H9 (cell line): ENCODE data around the gene ZHX3. TPM values are rescaled to one million over a fixed set of nuclear protein-coding genes. Genes with fewer than 3 reads are reported as not detected.

ENCODE experiments used
- DNase-seq: peaks from one replicate; pipeline ENCODE4 v3.0.0-alpha.2; 2017
- H2AFZ ChIP-seq: one replicate; pipeline ENCODE4 v1.6.1; 2013; ENCODE audit warnings: mild to moderate bottlenecking, low read length, control low read depth, moderate library complexity
- H2AK5ac ChIP-seq: 2 replicates; pipeline ENCODE4 v1.6.1; 2013; ENCODE audit warnings: low read length, control low read depth, mixed read lengths; ENCODE audit not compliant: insufficient read length
- H2BK120ac ChIP-seq: one replicate; pipeline ENCODE4 v1.6.1; 2013; ENCODE audit warnings: low read depth, mild to moderate bottlenecking, low read length, control low read depth, inconsistent platforms; ENCODE audit not compliant: poor library complexity, severe bottlenecking
- H2BK12ac ChIP-seq: 2 replicates; pipeline ENCODE4 v1.6.1; 2013; ENCODE audit warnings: low read length, control low read depth, mixed read lengths, low read depth; ENCODE audit not compliant: insufficient read length
- H2BK15ac ChIP-seq: 2 replicates; pipeline ENCODE4 v1.6.1; 2013; ENCODE audit warnings: low read depth, low read length, control low read depth
- H2BK20ac ChIP-seq: one replicate; pipeline ENCODE4 v1.6.1; 2013; ENCODE audit warnings: low read depth, mild to moderate bottlenecking, low read length, control low read depth, inconsistent platforms; ENCODE audit not compliant: poor library complexity, severe bottlenecking
- H2BK5ac ChIP-seq: 2 replicates; pipeline ENCODE4 v1.6.1; 2013; ENCODE audit warnings: low read length, control low read depth, mixed read lengths; ENCODE audit not compliant: insufficient read length
- H3K14ac ChIP-seq: 2 replicates; pipeline ENCODE4 v1.6.1; 2013; ENCODE audit warnings: low read length, control low read depth; ENCODE audit not compliant: insufficient read depth
- H3K18ac ChIP-seq: 2 replicates; pipeline ENCODE4 v1.6.1; 2013; ENCODE audit warnings: low read depth, mild to moderate bottlenecking, mixed read lengths, low read length, control low read depth; ENCODE audit not compliant: insufficient read length
- H3K23ac ChIP-seq: 2 replicates; pipeline ENCODE4 v1.6.1; 2013; ENCODE audit warnings: low read length, control low read depth, mixed read lengths, low read depth; ENCODE audit not compliant: insufficient read length
- H3K23me2 ChIP-seq: 2 replicates; pipeline ENCODE4 v1.6.1; 2013; ENCODE audit warnings: low read depth, mild to moderate bottlenecking, mixed read lengths, low read length, control low read depth; ENCODE audit not compliant: insufficient read length, poor library complexity, severe bottlenecking
- H3K27ac ChIP-seq: 2 replicates; pipeline ENCODE4 v1.5.1; 2013; ENCODE audit warnings: low read length, control low read depth, mixed read lengths, low read depth; ENCODE audit not compliant: insufficient read length
- H3K27me3 ChIP-seq: 2 replicates; pipeline ENCODE4 v1.6.1; 2013; ENCODE audit warnings: low read length, control low read depth, inconsistent platforms; ENCODE audit not compliant: insufficient read depth
- H3K4ac ChIP-seq: 2 replicates; pipeline ENCODE4 v1.6.1; 2013; ENCODE audit warnings: low read depth, mild to moderate bottlenecking, control low read depth, inconsistent platforms, low read length, moderate library complexity
- H3K4me1 ChIP-seq: 2 replicates; pipeline ENCODE4 v1.6.1; 2013; ENCODE audit warnings: low read length, control low read depth, inconsistent platforms; ENCODE audit not compliant: insufficient read depth
- H3K4me2 ChIP-seq: 2 replicates; pipeline ENCODE4 v1.6.1; 2013; ENCODE audit warnings: low read length, control low read depth, mixed read lengths; ENCODE audit not compliant: insufficient read length, insufficient read depth
- H3K56ac ChIP-seq: 2 replicates; pipeline ENCODE4 v1.6.1; 2013; ENCODE audit warnings: low read depth, mild to moderate bottlenecking, mixed read lengths, low read length, control low read depth; ENCODE audit not compliant: insufficient read length
- H3K79me1 ChIP-seq: 2 replicates; pipeline ENCODE4 v1.6.1; 2013; ENCODE audit warnings: low read depth, mild to moderate bottlenecking, moderate library complexity, low read length, control low read depth, inconsistent platforms; ENCODE audit not compliant: insufficient read depth, poor library complexity, severe bottlenecking
- H3K79me2 ChIP-seq: 2 replicates; pipeline ENCODE4 v1.6.1; 2013; ENCODE audit warnings: low read length, control low read depth, inconsistent platforms; ENCODE audit not compliant: insufficient read depth
- H3K9ac ChIP-seq: 2 replicates; pipeline ENCODE4 v1.6.1; 2013; ENCODE audit warnings: low read length, control low read depth, mixed read lengths; ENCODE audit not compliant: insufficient read length; ENCODE audit errors: extremely low read depth
- H3K9me3 ChIP-seq: one replicate; pipeline ENCODE4 v1.6.1; 2013; ENCODE audit warnings: low read depth, low read length, inconsistent platforms; ENCODE audit not compliant: control insufficient read depth
- H3T11ph ChIP-seq: one replicate; pipeline ENCODE4 v1.6.1; 2013; ENCODE audit warnings: mild to moderate bottlenecking, low read length, control low read depth, inconsistent platforms
- H4K20me1 ChIP-seq: one replicate; pipeline ENCODE4 v1.6.1; 2013; ENCODE audit not compliant: control insufficient read depth, insufficient read length, insufficient read depth
- H4K5ac ChIP-seq: 2 replicates; pipeline ENCODE4 v1.6.1; 2013; ENCODE audit warnings: low read depth, mild to moderate bottlenecking, mixed read lengths, low read length, control low read depth; ENCODE audit not compliant: insufficient read length
- H4K8ac ChIP-seq: replicated peaks from 2 replicates; pipeline ENCODE4 v1.6.1; 2013; ENCODE audit warnings: low read length, control low read depth, mixed read lengths, low read depth; ENCODE audit not compliant: insufficient read length
- H4K91ac ChIP-seq: 2 replicates; pipeline ENCODE4 v1.6.1; 2013; ENCODE audit warnings: low read depth, mild to moderate bottlenecking, moderate library complexity, mixed read lengths, low read length, control low read depth; ENCODE audit not compliant: insufficient read length
- H3K27ac Mint-ChIP-seq, 3 experiments: 2 replicates in 2 of 3; 3 replicates in 1 of 3; pipeline ENCODE4 v1.8.0; 2020 to 2021; ENCODE audit warnings: mixed read lengths in 3 of 3, mild to moderate bottlenecking in 1 of 3, moderate library complexity in 1 of 3
- H3K27me3 Mint-ChIP-seq: 2 replicates; pipeline ENCODE4 v1.8.0; 2021; ENCODE audit warnings: low read depth, mild to moderate bottlenecking, moderate library complexity, mixed read lengths
- H3K36me3 Mint-ChIP-seq, 3 experiments: 2 replicates in 2 of 3; 3 replicates in 1 of 3; pipeline ENCODE4 v1.8.0; 2020 to 2021; ENCODE audit warnings: low read depth in 3 of 3, mixed read lengths in 3 of 3; ENCODE audit not compliant: insufficient read depth in 1 of 3
- H3K4me1 Mint-ChIP-seq, 2 experiments: 2 replicates each; pipeline ENCODE4 v1.8.0; 2020; ENCODE audit warnings: mixed read lengths in 2 of 2
- H3K4me3 Mint-ChIP-seq, 2 experiments: 2 replicates in 1 of 2; 3 replicates in 1 of 2; pipeline ENCODE4 v1.8.0; 2020 to 2021; ENCODE audit warnings: mild to moderate bottlenecking in 2 of 2, mixed read lengths in 2 of 2, moderate library complexity in 1 of 2
- H3K9me3 Mint-ChIP-seq, 2 experiments: 2 replicates in 1 of 2; 3 replicates in 1 of 2; pipeline ENCODE4 v1.8.0; 2020; ENCODE audit warnings: mild to moderate bottlenecking in 2 of 2, mixed read lengths in 2 of 2, moderate library complexity in 1 of 2
- WGBS: extraction: QIAGEN DNeasy Blood & Tissue Kit; methylation state at CpG from one replicate; pipeline ENCODE4 v1.1.7; 2013; ENCODE audit warnings: missing lambda C conversion rate, low lambda C conversion rate, mixed read lengths; ENCODE audit not compliant: insufficient read length; ENCODE audit errors: extremely low coverage; 5-methylcytosine and 5-hydroxymethylcytosine counted together
- total RNA-seq: library from RNA; stranded (reverse); gene quantifications from 2 replicates; pipeline ENCODE4 v1.2.1, GENCODE V29; 2021
- TF ChIP-seq, protein P1 (sequence below): fragments of 200-600 bp; sonication (generic); conservative IDR thresholded peaks from 3 replicates; pipeline ENCODE4 v1.8.0; 2021; ENCODE audit warnings: antibody characterized with exemption, mild to moderate bottlenecking

Gene ZHX3
- total RNA-seq, 1 experiment from 2014 or later: 4.4 TPM

DNA sequence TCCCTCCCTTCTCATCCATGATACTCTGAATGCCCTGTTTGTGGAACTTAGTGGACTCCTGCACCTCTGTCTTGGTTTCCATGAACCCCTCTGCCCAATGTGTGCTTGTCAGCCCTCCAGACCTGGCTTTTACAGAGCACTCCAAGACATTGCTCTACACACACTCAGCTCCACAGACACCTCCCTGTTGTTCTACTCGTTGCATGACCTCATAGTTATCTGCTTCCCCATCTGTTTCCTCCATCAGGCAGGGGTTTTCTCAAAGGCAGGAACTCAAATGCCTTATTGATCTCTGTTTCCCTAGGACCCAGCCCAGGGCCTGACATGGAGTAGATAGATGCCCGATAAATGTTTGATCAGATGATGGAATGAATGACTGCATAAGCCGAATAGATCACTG, 166.9 kb downstream of the ZHX3 start:
- H2BK20ac ChIP-seq: no peak overlapping the region
- H4K91ac ChIP-seq: no peak overlapping the region
- Mint-ChIP-seq H3K36me3 (peaks cover 0 to 17% (median 5%) of the 10 kb centered on the region in 3 experiments), H3K9me3 (no peaks in the 10 kb centered on the region), H3K27me3 (peaks cover 2% of the 10 kb centered on the region; the same call in 1 of the 2 replicates), H3K27ac (peak overlapping the region in 2 of 3 experiments; percentile 6 to 29; a peak in 1 of 7 replicates), H3K4me1 (peaks cover 43 to 60% of the 10 kb centered on the region in 2 experiments), H3K4me3 (no peak overlapping the region)
- H3K4me1 ChIP-seq: peaks cover 5% of the 10 kb centered on the region; the same call in 1 of the 2 replicates
- no peak overlapping the region for H3K27ac ChIP-seq
- H4K5ac ChIP-seq: no peak overlapping the region
- no peaks in the 10 kb centered on the region for H4K20me1 ChIP-seq
- no peak overlapping the region for H3K14ac ChIP-seq
- no peak overlapping the region for H2BK12ac ChIP-seq
- H3K23me2 ChIP-seq: no peaks in the 10 kb centered on the region
- no peak overlapping the region for H2BK5ac ChIP-seq
- no peak overlapping the region for H2BK120ac ChIP-seq
- H3K18ac ChIP-seq: no peak overlapping the region
- H3K4me2 ChIP-seq: no peak overlapping the region
- TF ChIP-seq, protein P1, sequence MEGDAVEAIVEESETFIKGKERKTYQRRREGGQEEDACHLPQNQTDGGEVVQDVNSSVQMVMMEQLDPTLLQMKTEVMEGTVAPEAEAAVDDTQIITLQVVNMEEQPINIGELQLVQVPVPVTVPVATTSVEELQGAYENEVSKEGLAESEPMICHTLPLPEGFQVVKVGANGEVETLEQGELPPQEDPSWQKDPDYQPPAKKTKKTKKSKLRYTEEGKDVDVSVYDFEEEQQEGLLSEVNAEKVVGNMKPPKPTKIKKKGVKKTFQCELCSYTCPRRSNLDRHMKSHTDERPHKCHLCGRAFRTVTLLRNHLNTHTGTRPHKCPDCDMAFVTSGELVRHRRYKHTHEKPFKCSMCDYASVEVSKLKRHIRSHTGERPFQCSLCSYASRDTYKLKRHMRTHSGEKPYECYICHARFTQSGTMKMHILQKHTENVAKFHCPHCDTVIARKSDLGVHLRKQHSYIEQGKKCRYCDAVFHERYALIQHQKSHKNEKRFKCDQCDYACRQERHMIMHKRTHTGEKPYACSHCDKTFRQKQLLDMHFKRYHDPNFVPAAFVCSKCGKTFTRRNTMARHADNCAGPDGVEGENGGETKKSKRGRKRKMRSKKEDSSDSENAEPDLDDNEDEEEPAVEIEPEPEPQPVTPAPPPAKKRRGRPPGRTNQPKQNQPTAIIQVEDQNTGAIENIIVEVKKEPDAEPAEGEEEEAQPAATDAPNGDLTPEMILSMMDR: no peak
- H4K8ac ChIP-seq: no peak overlapping the region
- no peak overlapping the region for H3K56ac ChIP-seq
- no peak overlapping the region for H3K23ac ChIP-seq
- peaks cover 76% of the 10 kb centered on the region; the same call in 1 of the 2 replicates for H3K79me2 ChIP-seq
- H3K79me1 ChIP-seq: peaks cover 6% of the 10 kb centered on the region
- no peak overlapping the region for H3T11ph ChIP-seq
- no peak overlapping the region for H2AFZ ChIP-seq
- no peak overlapping the region for H2BK15ac ChIP-seq
- no peak overlapping the region for H3K9ac ChIP-seq
- H3K27me3 ChIP-seq: no peaks in the 10 kb centered on the region
- H3K4ac ChIP-seq: no peak overlapping the region
- no peak for DNase-seq
- no peaks in the 10 kb centered on the region for H3K9me3 ChIP-seq
- H2AK5ac ChIP-seq: no peak overlapping the region
- no CpG with 5 or more reads among the region's 3 CpGs for WGBS
